CD14-positive monocyte (primary cell): ENCODE data around the gene GOLGA6A. TPM values are rescaled to one million over a fixed set of nuclear protein-coding genes. Genes with fewer than 3 reads are reported as not detected.

Experiments
- DNase-seq, 3 donors: peaks; one replicate each; pipeline ENCODE4 v3.0.0-alpha.2; 2011 to 2022
- H2AFZ ChIP-seq: 2 replicates; pipeline ENCODE4 v1.6.0; 2012; ENCODE audit warnings: mild to moderate bottlenecking, low read depth, low read length, inconsistent platforms; ENCODE audit not compliant: insufficient read depth, poor library complexity, severe bottlenecking
- H3K27ac ChIP-seq, 2 donors: 1 replicate in 1 of 2; 2 replicates in 1 of 2; pipeline ENCODE4 v1.5.1; 2012 to 2013; ENCODE audit warnings: low read length in 2 of 2, control low read depth in 1 of 2, inconsistent platforms in 1 of 2, low read depth in 1 of 2, mild to moderate bottlenecking in 1 of 2
- H3K27me3 ChIP-seq, 2 donors: one replicate each; pipeline versions ENCODE4 v1.6.0 to v1.6.1; 2011 to 2013; ENCODE audit warnings: low read length in 2 of 2; ENCODE audit not compliant: control insufficient read depth in 2 of 2, insufficient read depth in 2 of 2
- H3K36me3 ChIP-seq, 2 donors: replicated peaks in 1 of 2; 1 replicate in 1 of 2; 2 replicates in 1 of 2; pipeline versions ENCODE4 v1.5.1 to v1.6.1; 2012 to 2013; ENCODE audit warnings: low read length in 2 of 2, control low read depth in 1 of 2, inconsistent platforms in 1 of 2, mild to moderate bottlenecking in 1 of 2; ENCODE audit not compliant: insufficient read depth in 2 of 2, control insufficient read depth in 1 of 2
- H3K4me1 ChIP-seq, 2 donors: 1 replicate in 1 of 2; 2 replicates in 1 of 2; pipeline versions ENCODE4 v1.5.1 to v1.6.1; 2012 to 2013; ENCODE audit warnings: low read length in 2 of 2, control low read depth in 1 of 2, inconsistent platforms in 1 of 2, mild to moderate bottlenecking in 1 of 2, moderate library complexity in 1 of 2; ENCODE audit not compliant: insufficient read depth in 2 of 2, control insufficient read depth in 1 of 2
- H3K4me2 ChIP-seq: replicated peaks from 2 replicates; pipeline ENCODE3; 2012; ENCODE audit warnings: low read length, moderate library complexity, mild to moderate bottlenecking; ENCODE audit not compliant: poor library complexity, severe bottlenecking; ENCODE audit errors: extremely low read depth
- H3K4me3 ChIP-seq, 3 experiments: fragments of 200-600 bp in 1 of 3; sonication (generic) in 1 of 3; replicated peaks in 1 of 3; 1 replicate in 2 of 3; 2 replicates in 1 of 3; pipeline ENCODE4 v1.5.1; 2011 to 2013; ENCODE audit warnings: low read length in 3 of 3, mild to moderate bottlenecking in 3 of 3, control low read depth in 2 of 3, low read depth in 2 of 3, inconsistent platforms in 1 of 3, moderate library complexity in 1 of 3
- H3K79me2 ChIP-seq: 2 replicates; pipeline ENCODE4 v1.6.0; 2012; ENCODE audit warnings: mild to moderate bottlenecking, control low read depth, inconsistent platforms, low read length, moderate library complexity; ENCODE audit not compliant: insufficient read depth
- H3K9ac ChIP-seq: 2 replicates; pipeline ENCODE4 v1.6.0; 2017; ENCODE audit warnings: low read length, mild to moderate bottlenecking; ENCODE audit not compliant: insufficient read depth, poor library complexity, severe bottlenecking
- H3K9me3 ChIP-seq, 2 donors: replicated peaks in 1 of 2; 1 replicate in 1 of 2; 2 replicates in 1 of 2; pipeline versions ENCODE4 v1.5.1 to v1.6.1; 2012 to 2013; ENCODE audit warnings: low read length in 2 of 2, control low read depth in 1 of 2; ENCODE audit not compliant: control insufficient read depth in 1 of 2, insufficient read depth in 1 of 2
- H4K20me1 ChIP-seq: 2 replicates; pipeline ENCODE4 v1.6.0; 2012; ENCODE audit warnings: mild to moderate bottlenecking, low read length, control low read depth, moderate library complexity; ENCODE audit not compliant: insufficient read depth
- H3K27ac Mint-ChIP-seq, 7 donors: one replicate each; pipeline ENCODE4 v1.8.0; 2020; ENCODE audit warnings: mild to moderate bottlenecking in 7 of 7, mixed read lengths in 7 of 7, moderate library complexity in 6 of 7, inconsistent platforms in 2 of 7
- H3K27me3 Mint-ChIP-seq, 3 donors: one replicate each; pipeline ENCODE4 v1.8.0; 2021 to 2022; ENCODE audit warnings: low read depth in 3 of 3, mild to moderate bottlenecking in 3 of 3, mixed read lengths in 3 of 3, moderate library complexity in 3 of 3, inconsistent platforms in 1 of 3
- H3K36me3 Mint-ChIP-seq, 2 donors: one replicate each; pipeline ENCODE4 v1.8.0; 2020; ENCODE audit warnings: mixed read lengths in 2 of 2, inconsistent platforms in 1 of 2, mild to moderate bottlenecking in 1 of 2
- H3K4me1 Mint-ChIP-seq: one replicate; pipeline ENCODE4 v1.8.0; 2020; ENCODE audit warnings: mild to moderate bottlenecking, mixed read lengths
- H3K4me3 Mint-ChIP-seq, 2 donors: one replicate each; pipeline ENCODE4 v1.8.0; 2020; ENCODE audit warnings: mild to moderate bottlenecking in 2 of 2, mixed read lengths in 2 of 2, moderate library complexity in 1 of 2
- H3K9me3 Mint-ChIP-seq, 7 donors: one replicate each; pipeline ENCODE4 v1.8.0; 2020 to 2022; ENCODE audit warnings: mixed read lengths in 7 of 7, mild to moderate bottlenecking in 6 of 7, moderate library complexity in 6 of 7, inconsistent platforms in 2 of 7
- CTCF ChIP-seq: fragments of 200-600 bp; IDR thresholded peaks from one replicate; pipeline ENCODE4 v1.8.0; 2022; ENCODE audit warnings: antibody characterized with exemption, mild to moderate bottlenecking
- WGBS: methylation state at CpG from one replicate; pipeline ENCODE4 v1.1.5; 2013; ENCODE audit warnings: missing lambda C conversion rate; ENCODE audit not compliant: insufficient coverage; 5-methylcytosine and 5-hydroxymethylcytosine counted together
- intact Hi-C, 2 donors: fragments of 100-400 bp; cut with micrococcal nuclease; formaldehyde crosslinking; loops; one replicate each; pipeline versions ENCODE4 v1.15.0 to v1.15.1; 2023
- polyA plus RNA-seq, 3 donors: library from polyadenylated mRNA; depleted of rRNA in 1 of 3; unstranded in 2 of 3; stranded (reverse) in 1 of 3; fragments of 300-500 nt in 2 of 3; fragments of >200 nt in 1 of 3; fragmentation: Illumina TruSeq in 2 of 3; gene quantifications; 1 replicate in 2 of 3; 2 replicates in 1 of 3; pipeline ENCODE4 v1.2.3, GENCODE V29; 2012 to 2021

The GOLGA6A gene
- polyA plus RNA-seq, 3 donors, result 0.03 TPM; not detected in 2

GRCh38 chr15:74041777-74042435 lies 40.4 kb downstream of the GOLGA6A start:
- H3K4me2 ChIP-seq, result no peak overlapping the region
- H3K27me3 ChIP-seq, result no peaks in the 10 kb centered on the region
- WGBS, result 95% methylated on average over 8 of the region's 8 CpGs
- no peak overlapping the region for H3K27ac ChIP-seq
- TF ChIP-seq CTCF, result no peak
- Mint-ChIP-seq H3K9me3 (peaks cover 0 to 3% (median 0%) of the 10 kb centered on the region in 7 donors), H3K4me3 (no peak overlapping the region), H3K36me3 (peaks cover 28 to 42% of the 10 kb centered on the region in 2 donors), H3K4me1 (no peaks in the 10 kb centered on the region), H3K27ac (peak overlapping the region in 2 of 7 donors; percentile 28 to 30), H3K27me3 (peaks cover 0 to 6% (median 1%) of the 10 kb centered on the region in 3 donors)
- H3K4me3 ChIP-seq, result no peak overlapping the region
- no peak overlapping the region for H2AFZ ChIP-seq
- H3K79me2 ChIP-seq, result no peaks in the 10 kb centered on the region
- no peak for DNase-seq
- H4K20me1 ChIP-seq, result peaks cover under 1% of the 10 kb centered on the region
- no peaks in the 10 kb centered on the region for H3K9me3 ChIP-seq
- H3K36me3 ChIP-seq, result peaks cover 22 to 51% of the 10 kb centered on the region in 2 donors
- H3K9ac ChIP-seq, result no peak overlapping the region
- intact Hi-C loops, result no loop called here
- no peaks in the 10 kb centered on the region for H3K4me1 ChIP-seq

DNA sequence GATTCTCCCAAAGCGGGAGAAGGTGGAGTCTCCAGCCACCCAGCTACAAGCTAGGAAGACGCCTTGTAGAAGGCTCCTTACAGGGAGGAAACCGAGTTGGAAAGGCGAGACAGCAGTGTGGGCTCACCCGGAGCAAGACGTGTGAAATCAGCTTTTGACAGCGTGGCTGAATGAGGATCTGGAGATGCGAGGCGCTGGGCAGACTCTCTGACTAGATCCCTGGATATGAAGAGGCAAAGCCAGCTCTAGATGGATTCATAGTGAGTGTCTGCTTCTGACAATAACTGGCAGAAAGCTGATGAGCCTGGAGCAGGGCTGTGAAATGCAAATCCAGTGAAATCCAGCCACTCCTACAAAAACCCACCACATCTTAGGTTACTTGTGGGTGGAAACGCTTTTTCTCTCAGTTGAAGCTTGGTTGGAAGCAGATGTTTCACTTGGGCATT lies 41.0 kb downstream of the GOLGA6A start:
- Histone ChIP-seq H4K20me1 (peaks cover 6% of the 10 kb centered on the region), H3K27ac (no peak overlapping the region), H3K27me3 (no peaks in the 10 kb centered on the region), H3K36me3 (peaks cover 27 to 57% of the 10 kb centered on the region in 2 donors), H2AFZ (no peak overlapping the region), H3K4me3 (no peak overlapping the region), H3K4me1 (no peaks in the 10 kb centered on the region), H3K79me2 (no peaks in the 10 kb centered on the region), H3K4me2 (no peak overlapping the region), H3K9ac (no peak overlapping the region), H3K9me3 (no peaks in the 10 kb centered on the region)
- intact Hi-C loops, result no loop called here
- Mint-ChIP-seq H3K4me3 (no peak overlapping the region), H3K4me1 (no peaks in the 10 kb centered on the region), H3K9me3 (peaks cover 0 to 3% (median 0%) of the 10 kb centered on the region in 7 donors), H3K27me3 (peaks cover 0 to 6% (median 1%) of the 10 kb centered on the region in 3 donors), H3K36me3 (peaks cover 34 to 48% of the 10 kb centered on the region in 2 donors), H3K27ac (peak overlapping the region in 1 of 7 donors; percentile 67)
- 96% methylated on average over 9 of the region's 10 CpGs for WGBS
- no peak for TF ChIP-seq CTCF
- DNase-seq, result no peak
